Progenitor cell of endocrine pancreas (in vitro differentiated cells): Measurements from ENCODE around the gene TOX4. TPM values are rescaled to one million over a fixed set of nuclear protein-coding genes. Genes with fewer than 3 reads are reported as not detected.
"Not testable (repeated sequence)": the region's sequence is repeated elsewhere in the genome, so short reads cannot be mapped to it uniquely, and the experiment has no call there.

Experiments
- DNase-seq: peaks from one replicate; pipeline ENCODE4 v3.0.0; 2021; ENCODE audit warnings: low spot score; ENCODE audit not compliant: unreplicated experiment
- H3K27ac Mint-ChIP-seq: 2 replicates; pipeline ENCODE4 v1.8.0; 2021; ENCODE audit warnings: mild to moderate bottlenecking, moderate library complexity, mixed read lengths
- H3K27me3 Mint-ChIP-seq: 2 replicates; pipeline ENCODE4 v1.8.0; 2021; ENCODE audit warnings: mixed read lengths
- H3K36me3 Mint-ChIP-seq: 2 replicates; pipeline ENCODE4 v1.8.0; 2022; ENCODE audit warnings: mixed read lengths; ENCODE audit not compliant: insufficient read depth
- H3K4me1 Mint-ChIP-seq: 2 replicates; pipeline ENCODE4 v1.8.0; 2021; ENCODE audit warnings: low read depth, mixed read lengths
- H3K4me3 Mint-ChIP-seq: 2 replicates; pipeline ENCODE4 v1.8.0; 2021; ENCODE audit warnings: low read depth, mild to moderate bottlenecking, moderate library complexity, mixed read lengths
- H3K9me3 Mint-ChIP-seq: 2 replicates; pipeline ENCODE4 v1.8.0; 2021; ENCODE audit warnings: low read depth, mixed read lengths
- total RNA-seq: library from RNA; stranded (reverse); gene quantifications from 2 replicates; pipeline ENCODE4 v1.2.1, GENCODE V29; 2021
- TF ChIP-seq, protein P1 (sequence below): fragments of 200-600 bp; sonication (generic); IDR thresholded peaks from one replicate; pipeline ENCODE4 v1.5.0; 2021; ENCODE audit warnings: antibody characterized with exemption, mild to moderate bottlenecking; ENCODE audit not compliant: unreplicated experiment

The TOX4 gene
- total RNA-seq, 1 donor from 2014 or later: 71.8 TPM

DNA sequence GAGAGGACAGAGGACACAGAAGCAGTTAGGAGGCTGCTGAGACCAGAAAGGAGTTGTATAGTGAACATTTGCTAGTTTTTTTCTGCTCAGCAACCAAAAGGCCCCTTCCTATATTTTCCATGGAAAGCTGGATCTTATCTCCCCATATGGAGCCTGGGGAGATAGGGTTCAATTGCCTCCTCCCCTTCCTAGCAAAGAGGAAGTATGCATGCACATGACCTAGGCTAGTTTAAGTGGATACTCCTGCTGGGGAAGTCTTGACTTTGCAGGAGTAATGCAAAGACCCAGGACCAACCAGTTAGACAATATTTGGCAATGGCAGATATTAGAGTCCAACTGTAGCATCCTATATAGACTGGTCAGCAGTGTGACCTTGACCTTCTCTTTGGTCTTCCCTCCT lies 36.1 kb upstream of the TOX4 start:
- H3K4me3 Mint-ChIP-seq: no peak overlapping the region
- DNase-seq: no peak
- TF ChIP-seq, protein P1, sequence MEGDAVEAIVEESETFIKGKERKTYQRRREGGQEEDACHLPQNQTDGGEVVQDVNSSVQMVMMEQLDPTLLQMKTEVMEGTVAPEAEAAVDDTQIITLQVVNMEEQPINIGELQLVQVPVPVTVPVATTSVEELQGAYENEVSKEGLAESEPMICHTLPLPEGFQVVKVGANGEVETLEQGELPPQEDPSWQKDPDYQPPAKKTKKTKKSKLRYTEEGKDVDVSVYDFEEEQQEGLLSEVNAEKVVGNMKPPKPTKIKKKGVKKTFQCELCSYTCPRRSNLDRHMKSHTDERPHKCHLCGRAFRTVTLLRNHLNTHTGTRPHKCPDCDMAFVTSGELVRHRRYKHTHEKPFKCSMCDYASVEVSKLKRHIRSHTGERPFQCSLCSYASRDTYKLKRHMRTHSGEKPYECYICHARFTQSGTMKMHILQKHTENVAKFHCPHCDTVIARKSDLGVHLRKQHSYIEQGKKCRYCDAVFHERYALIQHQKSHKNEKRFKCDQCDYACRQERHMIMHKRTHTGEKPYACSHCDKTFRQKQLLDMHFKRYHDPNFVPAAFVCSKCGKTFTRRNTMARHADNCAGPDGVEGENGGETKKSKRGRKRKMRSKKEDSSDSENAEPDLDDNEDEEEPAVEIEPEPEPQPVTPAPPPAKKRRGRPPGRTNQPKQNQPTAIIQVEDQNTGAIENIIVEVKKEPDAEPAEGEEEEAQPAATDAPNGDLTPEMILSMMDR: no peak
- no peak overlapping the region for H3K27ac Mint-ChIP-seq
- H3K4me1 Mint-ChIP-seq: peaks cover 14% of the 10 kb centered on the region
- H3K9me3 Mint-ChIP-seq: no peaks in the 10 kb centered on the region
- H3K27me3 Mint-ChIP-seq: no peaks in the 10 kb centered on the region
- H3K36me3 Mint-ChIP-seq: no peaks in the 10 kb centered on the region

DNA sequence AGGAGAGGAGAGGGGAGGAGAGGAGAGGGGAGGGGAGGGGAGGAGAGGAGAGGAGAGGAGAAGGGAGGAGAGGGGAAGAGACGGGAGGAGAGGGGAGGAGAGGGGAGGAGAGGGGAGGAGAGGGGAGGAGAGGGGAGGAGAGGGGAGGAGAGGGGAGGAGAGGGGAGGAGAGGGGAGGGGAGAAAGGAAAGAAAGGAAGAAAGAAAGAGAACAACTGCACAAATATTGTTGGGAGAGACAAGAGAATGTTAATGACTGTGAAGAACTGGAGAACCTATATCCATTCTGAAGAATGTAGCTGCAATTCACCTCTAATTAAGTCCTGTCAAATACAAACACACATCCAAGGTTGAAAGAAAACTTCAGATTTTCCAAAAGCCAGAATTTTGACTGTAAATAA lies 34.3 kb upstream of the TOX4 start:
- H3K36me3 Mint-ChIP-seq, H3K9me3 Mint-ChIP-seq, H3K4me3 Mint-ChIP-seq, H3K4me1 Mint-ChIP-seq, H3K27ac Mint-ChIP-seq, H3K27me3 Mint-ChIP-seq, DNase-seq: not testable (repeated sequence)

DNA sequence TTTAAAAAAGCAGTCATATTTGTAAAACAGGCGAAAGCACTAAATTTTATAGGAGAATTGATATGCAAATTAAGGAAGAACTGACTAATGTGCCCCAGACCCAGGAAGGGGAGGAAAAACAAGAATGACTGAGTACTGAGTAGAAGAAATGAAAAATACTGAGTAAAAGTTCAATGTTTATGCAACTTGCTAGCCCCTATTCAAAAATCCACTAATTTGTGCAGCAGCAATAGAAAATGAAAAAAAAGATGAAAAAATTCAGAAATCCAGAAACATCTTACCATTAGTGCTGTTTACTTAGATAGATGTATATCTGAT lies 27.1 kb upstream of the TOX4 start:
- Mint-ChIP-seq H3K4me3 (no peak overlapping the region), H3K27ac (peak overlapping the region; percentile 19), H3K4me1 (peaks cover 14% of the 10 kb centered on the region), H3K36me3 (peaks cover 12% of the 10 kb centered on the region), H3K27me3 (no peaks in the 10 kb centered on the region), H3K9me3 (no peaks in the 10 kb centered on the region)
- TF ChIP-seq, protein P1: no peak
- DNase-seq: no peak

DNA sequence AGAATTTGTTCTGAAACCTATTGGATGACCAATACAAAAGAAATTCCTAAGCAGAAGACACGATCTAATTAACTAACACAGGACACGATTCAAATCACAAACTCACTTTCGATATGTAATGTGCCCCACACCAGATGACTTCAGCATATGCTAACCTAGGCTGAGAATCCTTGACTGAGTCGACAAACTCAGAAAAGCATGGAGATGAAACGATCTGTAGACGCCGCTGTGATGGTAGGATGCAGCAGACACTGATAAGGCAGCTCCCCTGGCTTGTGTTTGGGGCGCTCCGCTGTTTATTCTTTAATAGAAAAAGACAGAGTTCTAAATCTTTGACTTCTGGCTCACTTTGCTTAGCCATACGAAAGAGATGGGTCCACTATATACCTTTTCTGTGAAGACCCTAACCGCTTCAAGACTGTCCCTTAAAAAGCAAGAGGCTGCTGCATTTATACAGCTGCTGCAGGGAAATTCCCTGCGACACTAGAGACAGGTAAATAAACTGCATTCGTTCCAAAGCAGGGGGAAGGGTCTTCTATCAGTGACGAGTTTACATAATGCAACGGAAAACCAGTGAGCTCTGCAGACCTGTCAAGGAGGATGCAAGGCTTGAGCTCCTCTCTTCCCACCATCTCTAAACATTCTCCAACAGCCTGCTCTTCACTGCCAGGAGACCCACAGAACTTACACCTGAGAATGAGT lies 22.0 kb upstream of the TOX4 start:
- peaks cover 19% of the 10 kb centered on the region for H3K4me1 Mint-ChIP-seq
- H3K27ac Mint-ChIP-seq: peak overlapping the region; percentile 99
- peak overlapping the region; percentile 94 for H3K4me3 Mint-ChIP-seq
- no peaks in the 10 kb centered on the region for H3K9me3 Mint-ChIP-seq
- TF ChIP-seq, protein P1: no peak
- DNase-seq: no peak
- peaks cover 12% of the 10 kb centered on the region for H3K36me3 Mint-ChIP-seq
- H3K27me3 Mint-ChIP-seq: no peaks in the 10 kb centered on the region

DNA sequence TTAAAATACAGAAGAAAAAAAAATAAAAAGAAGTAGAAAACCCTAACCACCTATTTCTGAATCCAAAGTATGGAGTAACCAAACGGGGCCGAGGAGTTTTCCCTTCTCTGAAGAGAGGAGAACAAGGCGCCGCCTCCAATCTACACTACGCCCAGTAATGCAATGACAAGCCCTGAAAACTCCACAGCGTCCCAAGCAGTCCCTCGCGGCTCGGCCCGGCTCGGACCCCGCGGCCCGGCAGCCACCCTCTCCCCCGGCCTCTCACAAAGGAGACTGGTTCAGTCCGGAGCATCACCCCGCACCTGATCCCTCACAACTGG lies 21.4 kb upstream of the TOX4 start:
- TF ChIP-seq, protein P1: no peak
- Mint-ChIP-seq H3K9me3 (no peaks in the 10 kb centered on the region), H3K4me3 (peak overlapping the region; percentile 94), H3K4me1 (peaks cover 19% of the 10 kb centered on the region), H3K27me3 (no peaks in the 10 kb centered on the region), H3K27ac (peak overlapping the region; percentile 99), H3K36me3 (peaks cover 10% of the 10 kb centered on the region)
- no peak for DNase-seq

DNA sequence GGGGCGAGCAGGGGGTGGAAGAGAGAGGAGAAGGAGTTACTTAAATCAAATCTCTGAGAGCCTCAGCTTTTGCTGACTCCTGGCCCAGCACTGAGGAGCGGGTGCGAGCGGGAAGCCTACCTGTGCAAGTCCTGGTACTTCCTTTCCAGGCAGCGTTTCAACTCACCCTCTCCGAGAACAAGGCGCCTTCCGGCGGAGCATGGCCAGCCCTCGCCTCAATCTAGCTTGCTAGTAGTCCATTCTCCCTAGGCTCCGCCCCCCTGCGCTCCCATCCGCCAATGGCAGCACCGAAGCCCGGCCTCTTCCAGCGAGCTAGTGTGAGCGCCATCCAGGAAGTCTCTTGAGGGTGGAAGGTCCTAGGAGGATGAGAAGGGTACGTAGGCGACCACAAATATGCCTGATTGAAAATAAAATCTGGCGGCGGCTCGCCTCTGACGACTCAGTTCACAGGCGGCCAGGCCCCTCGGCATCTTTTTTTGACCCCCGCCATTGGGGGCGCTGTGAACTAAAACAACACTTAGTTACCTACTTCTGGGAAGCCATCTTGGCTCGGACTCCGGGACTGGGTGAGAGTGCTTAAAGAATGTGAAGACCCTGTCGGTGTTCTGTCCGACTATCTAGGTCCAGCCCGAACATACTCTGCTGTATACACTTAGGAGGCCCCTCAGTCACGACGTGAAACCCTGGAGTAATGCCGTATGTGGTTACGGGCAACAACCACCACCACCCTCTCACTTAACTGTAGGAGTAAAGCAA lies 20.9 kb upstream of the TOX4 start, which contains the start of gene CHD8:
CHD8 (minus strand) TSS at position 212 of the 756 bp plus-strand sequence. CDS start 24,480 bp downstream, outside the sequence.
- peak; percentile 98 for DNase-seq
- Mint-ChIP-seq H3K4me1 (peaks cover 21% of the 10 kb centered on the region), H3K27ac (peak within 1 kb of the TSS; percentile 99), H3K36me3 (peaks cover 13% of the 10 kb centered on the region), H3K9me3 (no peaks in the 10 kb centered on the region), H3K4me3 (peak within 1 kb of the TSS; percentile 94), H3K27me3 (no peaks in the 10 kb centered on the region)
- TF ChIP-seq, protein P1: peak; percentile 80
